ENCODE results near the gene GATAD2B. TPM values are rescaled to one million over a fixed set of nuclear protein-coding genes. Genes with fewer than 3 reads are reported as not detected.

The GATAD2B gene
- total RNA-seq, 3 donors from 2014 or later (not counting 1 experiment from before 2014, with no cell fraction given), result 68.1 to 91.3 (median 75.5) TPM

DNA sequence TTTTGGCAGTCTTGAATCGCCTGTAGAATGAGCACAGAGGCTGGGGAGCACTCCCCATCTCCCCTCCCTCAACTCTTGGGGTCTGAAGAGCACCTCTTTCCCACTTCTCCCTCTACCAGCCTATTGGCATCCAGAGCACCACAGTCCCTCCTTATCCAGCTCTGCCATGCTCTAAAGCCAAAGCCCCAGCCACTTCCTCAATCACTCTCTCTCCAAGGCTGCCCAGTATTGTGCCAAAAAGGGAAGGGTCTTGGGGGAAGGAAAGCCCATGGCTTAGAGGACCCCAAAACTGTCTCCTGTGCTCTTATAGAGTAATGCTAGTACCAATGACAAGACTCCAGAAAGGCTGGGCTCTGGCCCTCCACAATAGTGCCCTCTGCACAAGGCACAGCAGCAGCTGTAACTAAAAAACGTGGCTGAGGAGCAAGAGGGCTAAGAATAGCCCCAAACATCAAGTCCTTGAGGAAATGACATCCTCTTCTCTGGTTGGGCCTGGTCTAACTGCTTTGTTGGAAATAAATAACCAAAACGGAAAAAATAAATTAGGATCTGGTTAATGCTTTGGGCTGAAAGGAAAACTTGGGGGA lies 119.2 kb downstream of the GATAD2B start:
- Histone ChIP-seq H3K4me3 (ENCODE audit: low read length) (no peak overlapping the region), H3K4me1 (ENCODE audit: control insufficient read depth, insufficient read depth, low read length) (peaks cover 39% of the 10 kb centered on the region), H3K27me3 (ENCODE audit: control insufficient read depth, insufficient read depth, low read length) (no peaks in the 10 kb centered on the region), H3K9me3 (ENCODE audit: control insufficient read depth, insufficient read depth, low read length) (no peaks in the 10 kb centered on the region), H3K36me3 (ENCODE audit: control insufficient read depth, insufficient read depth, low read length) (peaks cover 10% of the 10 kb centered on the region), H3K27ac (ENCODE audit: low read length) (peak overlapping the region; percentile 39)
- H3K27ac Mint-ChIP-seq, result peak overlapping the region; percentile 89 to 97
- ATAC-seq, result no peak
- 72% methylated on average over 3 of the region's 3 CpGs for WGBS (ENCODE audit: insufficient coverage)
- H3K4me1 Mint-ChIP-seq, result peaks cover 23 to 37% of the 10 kb centered on the region in 2 donors
- DNase-seq, result no peak
- no peaks in the 10 kb centered on the region for H3K9me3 Mint-ChIP-seq
- peak overlapping the region; percentile 25 for H3K4me3 Mint-ChIP-seq
- TF ChIP-seq, protein P1, sequence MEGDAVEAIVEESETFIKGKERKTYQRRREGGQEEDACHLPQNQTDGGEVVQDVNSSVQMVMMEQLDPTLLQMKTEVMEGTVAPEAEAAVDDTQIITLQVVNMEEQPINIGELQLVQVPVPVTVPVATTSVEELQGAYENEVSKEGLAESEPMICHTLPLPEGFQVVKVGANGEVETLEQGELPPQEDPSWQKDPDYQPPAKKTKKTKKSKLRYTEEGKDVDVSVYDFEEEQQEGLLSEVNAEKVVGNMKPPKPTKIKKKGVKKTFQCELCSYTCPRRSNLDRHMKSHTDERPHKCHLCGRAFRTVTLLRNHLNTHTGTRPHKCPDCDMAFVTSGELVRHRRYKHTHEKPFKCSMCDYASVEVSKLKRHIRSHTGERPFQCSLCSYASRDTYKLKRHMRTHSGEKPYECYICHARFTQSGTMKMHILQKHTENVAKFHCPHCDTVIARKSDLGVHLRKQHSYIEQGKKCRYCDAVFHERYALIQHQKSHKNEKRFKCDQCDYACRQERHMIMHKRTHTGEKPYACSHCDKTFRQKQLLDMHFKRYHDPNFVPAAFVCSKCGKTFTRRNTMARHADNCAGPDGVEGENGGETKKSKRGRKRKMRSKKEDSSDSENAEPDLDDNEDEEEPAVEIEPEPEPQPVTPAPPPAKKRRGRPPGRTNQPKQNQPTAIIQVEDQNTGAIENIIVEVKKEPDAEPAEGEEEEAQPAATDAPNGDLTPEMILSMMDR (IDR thresholded peaks at IDR 0.05), result no peak
- no peaks in the 10 kb centered on the region for H3K27me3 Mint-ChIP-seq (ENCODE audit: low read depth in 2 of 2)
- intact Hi-C loops (cut with micrococcal nuclease), result no loop called here
- H3K36me3 Mint-ChIP-seq, result no peaks in the 10 kb centered on the region

DNA sequence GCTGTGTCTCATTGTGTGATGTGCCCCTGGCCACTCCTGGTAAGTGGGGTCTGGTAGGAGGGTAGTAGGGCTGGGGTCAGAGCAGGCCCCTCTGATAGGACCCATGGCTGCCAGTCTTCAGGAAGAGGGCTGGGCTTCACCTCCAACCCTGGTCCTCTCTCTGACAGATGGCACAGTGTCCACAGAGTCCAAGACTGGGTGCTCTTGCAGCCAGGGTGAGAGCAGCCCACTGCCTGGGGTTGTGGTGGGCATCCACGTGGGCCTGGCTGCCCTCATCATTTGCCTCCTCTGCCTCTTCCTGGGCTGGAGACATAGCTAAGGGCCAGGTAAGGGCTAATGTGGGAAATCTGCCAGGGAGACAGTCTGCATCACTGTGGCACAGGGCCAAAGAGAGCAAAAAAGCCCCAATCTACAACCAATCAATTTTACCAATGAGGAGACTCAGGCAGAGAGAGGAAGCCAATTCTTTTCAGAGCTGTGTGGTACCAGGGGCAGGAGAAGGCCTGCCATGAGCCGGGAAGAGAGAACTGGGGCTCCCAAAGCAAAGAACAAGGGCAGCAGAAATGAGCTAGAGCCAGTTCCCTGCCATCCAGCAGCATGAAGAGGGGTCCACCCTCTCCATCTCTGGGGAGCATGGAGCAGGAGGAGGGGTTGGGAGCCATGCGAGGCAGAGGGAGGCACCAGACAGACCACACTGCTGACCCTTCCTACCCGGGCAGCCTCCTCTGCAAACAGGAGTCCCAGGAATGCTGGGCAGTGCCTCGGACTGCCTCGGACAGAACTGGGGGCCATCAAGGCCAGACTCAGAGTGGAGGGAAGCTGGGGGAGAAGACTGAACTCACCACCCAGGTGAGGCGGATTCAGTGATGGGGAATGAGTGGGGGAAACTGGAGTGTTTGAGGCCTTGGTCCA lies 120.7 kb downstream of the GATAD2B start:
- no peak for DNase-seq
- H3K27ac Mint-ChIP-seq, result peak overlapping the region; percentile 29 to 97
- H3K36me3 Mint-ChIP-seq, result no peaks in the 10 kb centered on the region
- no peaks in the 10 kb centered on the region for H3K9me3 ChIP-seq (ENCODE audit: control insufficient read depth, insufficient read depth, low read length)
- H3K27me3 Mint-ChIP-seq (ENCODE audit: low read depth in 2 of 2), result no peaks in the 10 kb centered on the region
- H3K4me3 ChIP-seq (ENCODE audit: low read length), result no peak overlapping the region
- peaks cover 27 to 42% of the 10 kb centered on the region in 2 donors for H3K4me1 Mint-ChIP-seq
- ATAC-seq, result no peak
- H3K4me3 Mint-ChIP-seq, result no peak overlapping the region
- intact Hi-C loops (cut with micrococcal nuclease), result no loop called here
- H3K27me3 ChIP-seq (ENCODE audit: control insufficient read depth, insufficient read depth, low read length), result no peaks in the 10 kb centered on the region
- H3K27ac ChIP-seq (ENCODE audit: low read length), result no peak overlapping the region
- no peaks in the 10 kb centered on the region for H3K9me3 Mint-ChIP-seq
- peaks cover 44% of the 10 kb centered on the region for H3K4me1 ChIP-seq (ENCODE audit: control insufficient read depth, insufficient read depth, low read length)
- TF ChIP-seq, protein P1 (IDR thresholded peaks at IDR 0.05), result no peak
- WGBS (ENCODE audit: insufficient coverage), result 91% methylated on average over 7 of the region's 7 CpGs
- peaks cover 3% of the 10 kb centered on the region for H3K36me3 ChIP-seq (ENCODE audit: control insufficient read depth, insufficient read depth, low read length)

DNA sequence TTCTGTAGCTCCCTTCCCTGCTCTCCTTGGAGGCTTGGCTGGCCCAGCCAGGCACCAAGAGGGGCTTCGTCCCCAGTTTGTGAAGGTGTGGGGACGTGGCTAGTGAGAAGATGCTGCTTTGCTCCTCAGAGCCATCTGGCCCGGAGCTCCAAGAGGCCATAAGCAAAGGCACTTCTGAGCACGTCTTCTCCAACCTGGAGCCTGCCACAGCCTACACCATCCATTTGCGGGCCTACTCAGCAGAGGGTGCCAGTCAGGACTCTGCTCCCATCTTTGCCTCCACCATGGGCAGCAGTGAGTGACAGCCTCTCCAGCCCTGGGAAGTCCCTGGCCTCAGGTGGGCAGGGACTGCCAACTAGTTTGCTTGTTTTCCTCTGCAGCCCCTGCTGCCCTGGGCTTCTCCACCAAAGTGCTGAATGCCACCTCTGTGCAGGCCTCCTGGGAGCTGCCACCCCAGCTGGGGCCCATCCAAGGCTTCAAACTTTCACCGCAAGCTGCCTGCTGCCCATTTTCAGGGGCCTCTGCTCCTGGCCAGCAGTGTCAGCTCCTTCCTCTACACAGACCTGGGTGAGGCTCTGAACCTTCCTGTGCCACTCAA lies 121.6 kb downstream of the GATAD2B start:
- no peak for DNase-seq
- Mint-ChIP-seq H3K4me1 (peaks cover 36 to 51% of the 10 kb centered on the region in 2 donors), H3K27ac (peak overlapping the region; percentile 43 to 97), H3K36me3 (no peaks in the 10 kb centered on the region), H3K27me3 (ENCODE audit: low read depth in 2 of 2) (no peaks in the 10 kb centered on the region), H3K9me3 (no peaks in the 10 kb centered on the region), H3K4me3 (no peak overlapping the region)
- Histone ChIP-seq H3K4me3 (ENCODE audit: low read length) (no peak overlapping the region), H3K9me3 (ENCODE audit: control insufficient read depth, insufficient read depth, low read length) (no peaks in the 10 kb centered on the region), H3K27me3 (ENCODE audit: control insufficient read depth, insufficient read depth, low read length) (no peaks in the 10 kb centered on the region), H3K4me1 (ENCODE audit: control insufficient read depth, insufficient read depth, low read length) (peaks cover 51% of the 10 kb centered on the region), H3K36me3 (ENCODE audit: control insufficient read depth, insufficient read depth, low read length) (no peaks in the 10 kb centered on the region), H3K27ac (ENCODE audit: low read length) (no peak overlapping the region)
- TF ChIP-seq, protein P1 (IDR thresholded peaks at IDR 0.05), result no peak
- intact Hi-C loops (cut with micrococcal nuclease), result no loop called here
- WGBS (ENCODE audit: insufficient coverage), result 95% methylated on average over 6 of the region's 6 CpGs
- no peak for ATAC-seq
